ENCODE measurements around the gene PPP1R12A.

- TF ChIP-seq CTCF (IDR thresholded peaks at IDR 0.05 in 2 of 3, conservative IDR thresholded peaks at IDR 0.05 in 1 of 3; ENCODE audit: borderline replicate concordance in 1 of 3, insufficient read depth in 1 of 3, low read depth in 2 of 3, low read length in 2 of 3), result no peak
- no peak for TF ChIP-seq EZH2 (IDR thresholded peaks at IDR 0.05)
- no peak for TF ChIP-seq TCF7L2 (IDR thresholded peaks at IDR 0.05; ENCODE audit: borderline replicate concordance, extremely low read depth, insufficient read depth, insufficient read length)
- TF ChIP-seq POLR2A (IDR thresholded peaks at IDR 0.05; ENCODE audit: borderline replicate concordance, extremely low read depth, insufficient read depth, insufficient read length), result no peak
- TF ChIP-seq ATF3 (IDR thresholded peaks at IDR 0.05), result no peak
- no peak for TF ChIP-seq POLR2AphosphoS5 (IDR thresholded peaks at IDR 0.05; ENCODE audit: low read depth, low read length)
- TF ChIP-seq EZH2phosphoT487 (IDR thresholded peaks at IDR 0.05; ENCODE audit: borderline replicate concordance), result no peak
- TF ChIP-seq CEBPB (IDR thresholded peaks at IDR 0.05; ENCODE audit: low read depth), result no peak
- no peak for TF ChIP-seq MAX (IDR thresholded peaks at IDR 0.05)
- TF ChIP-seq JUND (IDR thresholded peaks at IDR 0.05), result no peak
Measured at GRCh38 chr12:79859646-79860045, 75.3 kb downstream of the PPP1R12A start.
